HepG2 (cell line): ENCODE measurements around the gene NELFB. TPM values are rescaled to one million over a fixed set of nuclear protein-coding genes. Genes with fewer than 3 reads are reported as not detected.

Experiments
- ARHGAP35 ChIP-seq: sonication (generic); formaldehyde crosslinking; IDR thresholded peaks from 2 replicates; pipeline ENCODE4 v1.9.0; 2022; ENCODE audit warnings: mild to moderate bottlenecking, inconsistent platforms, moderate library complexity, missing genetic modification reagents, borderline replicate concordance
- CREB1 ChIP-seq, 2 experiments: fragments of 450-650 bp in 1 of 2; IDR thresholded peaks; 2 replicates each; pipeline ENCODE4 v1.6.1; 2016 to 2017; ENCODE audit warnings: control low read depth in 1 of 2, mild to moderate bottlenecking in 1 of 2, missing compliant biosample characterization in 1 of 2, missing genetic modification characterization in 1 of 2
- HHEX ChIP-seq: IDR thresholded peaks from 2 replicates; pipeline ENCODE4 v1.6.1; 2016; ENCODE audit warnings: control low read depth
- HNF4A ChIP-seq: sonication (generic); formaldehyde crosslinking; IDR thresholded peaks from 2 replicates; pipeline ENCODE4 v1.4.0; 2020; ENCODE audit warnings: missing genetic modification reagents
- KLF16 ChIP-seq, 2 experiments: sonication (generic) in 1 of 2; formaldehyde crosslinking in 1 of 2; IDR thresholded peaks; 2 replicates each; pipeline versions ENCODE4 v1.6.1 to v1.8.0; 2016 to 2023; ENCODE audit warnings: missing genetic modification reagents in 2 of 2, missing compliant biosample characterization in 1 of 2
- NFYB ChIP-seq: sonication (generic); formaldehyde crosslinking; IDR thresholded peaks from 2 replicates; pipeline ENCODE4 v1.4.0; 2020; ENCODE audit warnings: missing genetic modification reagents
- SIX1 ChIP-seq: sonication (generic); formaldehyde crosslinking; IDR thresholded peaks from 2 replicates; pipeline ENCODE4 v1.4.0; 2020; ENCODE audit warnings: missing genetic modification reagents, borderline replicate concordance
- ZNF362 ChIP-seq: sonication (generic); formaldehyde crosslinking; IDR thresholded peaks from 2 replicates; pipeline ENCODE4 v1.4.0; 2020; ENCODE audit warnings: missing genetic modification reagents, mild to moderate bottlenecking, borderline replicate concordance
- ZNF790 ChIP-seq: sonication (generic); formaldehyde crosslinking; IDR thresholded peaks from 2 replicates; pipeline ENCODE4 v1.8.0; 2022; ENCODE audit warnings: missing genetic modification reagents, mild to moderate bottlenecking, borderline replicate concordance
- polyA plus RNA-seq, 8 experiments: library from polyadenylated mRNA; depleted of rRNA in 3 of 8; stranded (reverse) in 7 of 8; unstranded in 1 of 8; fragments of >200 nt; fragmentation: Illumina TruSeq in 4 of 8; extraction: Trizol in 4 of 8; gene quantifications; 2 replicates each; pipeline versions ENCODE4 v1.2.1 to v1.2.3, GENCODE V29; 2011 to 2016; ENCODE audit warnings: low read depth in 4 of 8, missing spikeins in 1 of 8, mixed read lengths in 1 of 8; ENCODE audit not compliant: insufficient read depth in 1 of 8
- total RNA-seq, 5 experiments: library from RNA; depleted of rRNA; stranded (reverse); fragments of >200 nt; fragmentation: Illumina TruSeq; extraction: Trizol; gene quantifications; 2 replicates each; pipeline ENCODE4 v1.2.3, GENCODE V29; 2016; ENCODE audit warnings: low read depth in 1 of 5
- TF ChIP-seq, protein P1 (sequence below): sonication (generic); formaldehyde crosslinking; IDR thresholded peaks from 2 replicates; pipeline ENCODE4 v1.4.0; 2020; ENCODE audit warnings: missing genetic modification reagents
- TF ChIP-seq, protein P2 (sequence below): sonication (generic); IDR thresholded peaks from 2 replicates; pipeline ENCODE4 v1.6.1; 2016; ENCODE audit warnings: low read depth, borderline replicate concordance

Gene NELFB
- total and polyA plus RNA-seq, 2 of the 13 experiments (the other 11 are each of a cell fraction or from before 2014, with no cell fraction given): 26.5 to 45.8 TPM

- TF ChIP-seq SIX1 (CRISPR knock-in tag): no peak
- TF ChIP-seq ZNF362: no peak
- no peak for TF ChIP-seq ARHGAP35 (CRISPR knock-in tag)
- no peak for TF ChIP-seq HNF4A (CRISPR knock-in tag)
- TF ChIP-seq ZNF790 (CRISPR knock-in tag): no peak
- no peak for TF ChIP-seq CREB1 (IDR thresholded peaks at IDR 0.05)
- peak; percentile 39; the same call in 1 of the 2 replicates for TF ChIP-seq CREB1 (CRISPR knock-in tag; IDR thresholded peaks at IDR 0.05)
- TF ChIP-seq, protein P1, sequence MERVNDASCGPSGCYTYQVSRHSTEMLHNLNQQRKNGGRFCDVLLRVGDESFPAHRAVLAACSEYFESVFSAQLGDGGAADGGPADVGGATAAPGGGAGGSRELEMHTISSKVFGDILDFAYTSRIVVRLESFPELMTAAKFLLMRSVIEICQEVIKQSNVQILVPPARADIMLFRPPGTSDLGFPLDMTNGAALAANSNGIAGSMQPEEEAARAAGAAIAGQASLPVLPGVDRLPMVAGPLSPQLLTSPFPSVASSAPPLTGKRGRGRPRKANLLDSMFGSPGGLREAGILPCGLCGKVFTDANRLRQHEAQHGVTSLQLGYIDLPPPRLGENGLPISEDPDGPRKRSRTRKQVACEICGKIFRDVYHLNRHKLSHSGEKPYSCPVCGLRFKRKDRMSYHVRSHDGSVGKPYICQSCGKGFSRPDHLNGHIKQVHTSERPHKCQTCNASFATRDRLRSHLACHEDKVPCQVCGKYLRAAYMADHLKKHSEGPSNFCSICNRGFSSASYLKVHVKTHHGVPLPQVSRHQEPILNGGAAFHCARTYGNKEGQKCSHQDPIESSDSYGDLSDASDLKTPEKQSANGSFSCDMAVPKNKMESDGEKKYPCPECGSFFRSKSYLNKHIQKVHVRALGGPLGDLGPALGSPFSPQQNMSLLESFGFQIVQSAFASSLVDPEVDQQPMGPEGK (CRISPR knock-in tag): 0 out of 2 replicates have a peak, but pooled peaks have one; percentile 18
- no peak for TF ChIP-seq HHEX
- TF ChIP-seq, protein P2, sequence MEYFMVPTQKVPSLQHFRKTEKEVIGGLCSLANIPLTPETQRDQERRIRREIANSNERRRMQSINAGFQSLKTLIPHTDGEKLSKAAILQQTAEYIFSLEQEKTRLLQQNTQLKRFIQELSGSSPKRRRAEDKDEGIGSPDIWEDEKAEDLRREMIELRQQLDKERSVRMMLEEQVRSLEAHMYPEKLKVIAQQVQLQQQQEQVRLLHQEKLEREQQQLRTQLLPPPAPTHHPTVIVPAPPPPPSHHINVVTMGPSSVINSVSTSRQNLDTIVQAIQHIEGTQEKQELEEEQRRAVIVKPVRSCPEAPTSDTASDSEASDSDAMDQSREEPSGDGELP: peak; percentile 51; the same call in 1 of the 2 replicates
- TF ChIP-seq KLF16 (CRISPR knock-in tag; IDR thresholded peaks at IDR 0.05): no peak
- TF ChIP-seq NFYB (CRISPR knock-in tag): peak; percentile 69
Observed at GRCh38 chr9:137307255-137308056, 52.3 kb downstream of the NELFB start (continued).
